Measurements from ENCODE around the gene RASA3.
"Not testable (repeated sequence)": the region's sequence is repeated elsewhere in the genome, so short reads cannot be mapped to it uniquely, and the experiment has no call there.

Gene RASA3

DNA sequence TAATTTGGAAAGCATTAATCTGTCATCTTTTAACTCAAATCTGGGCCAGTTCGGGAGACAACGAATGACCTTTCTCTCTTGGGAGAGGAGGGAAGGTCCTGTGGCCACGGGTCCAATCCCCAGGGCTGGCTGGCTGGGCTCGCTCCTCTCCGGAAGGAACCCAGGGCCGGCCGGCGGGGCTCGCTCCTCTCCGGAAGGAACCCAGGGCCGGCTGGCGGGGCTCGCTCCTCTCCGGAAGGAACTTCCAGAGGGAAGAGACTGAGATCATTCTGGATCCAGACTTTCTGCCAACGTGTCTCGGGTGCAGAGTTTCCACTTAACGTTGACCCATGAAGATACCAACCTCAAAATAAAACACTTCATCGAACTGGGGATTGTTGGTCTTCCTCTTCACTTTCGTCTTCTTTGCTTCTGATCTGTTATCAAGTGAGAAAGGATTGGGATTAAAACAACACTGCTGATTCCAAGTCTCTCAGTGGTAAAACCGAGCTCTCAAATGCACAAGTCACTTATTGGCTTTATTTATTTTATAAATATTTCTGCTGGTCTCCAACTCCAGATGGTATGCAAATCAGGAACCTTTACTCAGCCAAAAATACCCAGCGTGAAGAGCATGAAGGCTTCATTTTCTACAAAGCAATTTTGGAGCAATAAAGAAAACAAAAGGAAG, 105.2 kb downstream of the RASA3 start:
- no peak for DNase-seq

DNA sequence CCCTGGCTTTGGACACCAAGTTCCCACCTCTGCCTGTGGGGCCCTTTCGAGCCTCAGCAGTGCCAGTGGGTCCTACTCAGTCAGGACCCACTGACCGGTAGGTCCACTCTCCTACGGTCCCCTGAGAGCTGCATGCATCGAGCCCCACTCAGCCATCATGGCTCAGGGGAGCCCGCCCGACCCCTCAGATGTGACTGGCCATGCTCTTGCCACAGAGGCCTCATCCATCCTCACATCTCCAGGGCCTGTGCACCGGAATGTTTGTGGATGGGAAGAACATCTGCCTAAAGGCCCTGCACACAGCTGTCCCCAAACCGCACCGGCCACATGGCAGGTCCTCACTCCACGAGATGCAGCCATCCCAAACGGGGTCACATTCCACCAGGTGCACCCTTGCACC, 105.9 kb downstream of the RASA3 start:
- DNase-seq: no peak

DNA sequence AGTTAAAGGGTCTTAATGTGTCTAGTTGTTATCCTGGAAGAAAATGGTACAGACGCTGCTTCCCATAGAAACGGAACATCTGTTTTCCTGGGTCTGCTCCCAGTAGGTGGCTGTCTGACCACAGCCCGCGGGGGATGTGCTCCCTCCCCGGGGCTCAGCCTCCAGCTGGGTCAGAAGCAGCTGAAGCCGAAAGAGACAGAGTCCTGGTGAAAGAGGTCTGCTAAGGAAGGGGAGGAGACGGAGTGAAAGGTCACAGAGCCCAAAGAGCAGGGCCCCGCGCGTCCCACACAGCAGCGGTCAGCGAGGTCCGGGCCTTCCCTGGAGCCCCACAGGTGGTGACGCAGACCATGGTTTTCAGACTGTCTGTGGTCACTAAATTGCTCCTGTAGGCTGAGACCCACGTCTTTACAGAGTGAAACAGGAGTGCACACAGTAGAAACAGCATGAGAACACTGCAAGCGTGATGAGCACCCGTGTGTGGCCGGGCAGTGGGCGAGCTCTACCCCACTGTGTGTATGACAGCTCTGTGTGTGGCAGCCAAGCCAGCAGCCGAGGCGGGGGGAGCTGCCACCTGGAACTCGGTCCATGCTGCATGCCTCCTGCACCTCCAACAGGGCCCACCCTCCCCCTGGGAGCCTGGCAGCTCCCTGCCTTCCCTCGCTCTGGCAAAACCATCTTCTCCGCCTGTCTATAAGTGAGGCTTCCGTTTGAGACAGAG, 106.5 kb downstream of the RASA3 start:
- no peak for DNase-seq

GRCh38 chr13:114025405-114025713, 107.1 kb downstream of the RASA3 start:
- no peak for DNase-seq

GRCh38 chr13:114024603-114025404, 107.6 kb downstream of the RASA3 start:
- DNase-seq: no peak

DNA sequence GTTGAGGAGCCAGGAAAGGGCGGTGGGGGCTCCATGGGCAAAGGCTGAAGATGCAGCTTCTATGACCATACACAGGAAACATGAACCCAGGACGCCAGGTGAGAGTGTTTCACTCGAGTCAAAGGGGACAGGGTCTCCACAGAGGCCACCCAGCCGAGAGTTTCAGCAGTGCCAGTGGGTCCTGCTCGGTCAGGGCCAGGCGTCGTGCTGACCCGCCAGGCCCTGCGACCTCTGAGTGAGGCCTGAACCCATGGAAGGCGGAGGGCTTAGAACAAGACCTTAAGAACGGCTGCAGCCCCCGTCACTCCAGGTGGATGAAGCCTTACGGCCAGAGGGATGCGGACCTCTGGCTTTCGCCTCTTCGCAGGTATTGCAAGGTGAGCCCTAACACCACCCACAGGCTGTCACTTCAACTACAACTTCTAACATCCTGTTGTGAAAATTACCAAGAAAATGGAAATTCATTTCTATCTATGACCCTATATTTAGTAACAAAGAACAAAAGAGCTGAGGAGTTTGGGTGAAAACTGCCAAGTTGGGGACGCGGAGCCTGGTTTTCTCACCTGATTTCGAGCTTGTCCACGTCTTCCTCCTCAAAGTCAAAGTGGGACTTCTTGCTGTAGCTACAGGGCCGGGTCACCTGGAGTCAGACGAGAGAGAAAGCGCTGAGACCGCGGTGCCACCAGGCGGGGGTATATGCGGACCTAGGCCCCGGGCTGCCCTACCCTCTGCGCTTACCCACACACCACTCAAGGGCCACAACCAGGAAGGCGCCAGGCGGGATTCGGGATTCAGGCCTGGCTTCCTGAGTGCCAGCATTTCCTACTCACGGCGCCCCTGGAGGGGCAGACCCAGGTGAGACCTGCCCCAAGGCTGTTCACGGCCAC, 108.5 kb downstream of the RASA3 start:
- no peak for DNase-seq

- DNase-seq: no peak
Observed at GRCh38 chr13:114022876-114023275, 109.5 kb downstream of the RASA3 start.

DNA sequence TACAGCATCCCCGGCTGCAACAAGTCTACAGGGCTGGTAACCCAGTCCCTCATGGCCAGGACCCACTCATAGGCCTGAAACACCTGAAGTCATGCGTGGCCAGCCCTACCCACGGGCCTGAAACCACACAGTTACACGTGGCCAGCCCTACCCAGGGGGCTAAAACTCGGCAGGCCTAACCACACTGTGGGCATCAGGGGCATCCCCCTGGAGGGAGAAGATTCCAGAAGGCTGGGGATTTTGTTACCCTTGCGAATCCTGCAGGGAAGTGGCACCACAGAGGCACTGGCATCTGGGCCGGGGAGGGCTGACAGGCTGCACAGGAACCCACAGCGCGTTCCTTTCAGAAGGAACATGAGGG, 110.1 kb downstream of the RASA3 start:
- no peak for DNase-seq

- no peak for DNase-seq
Observed at GRCh38 chr13:114021464-114022308, 110.7 kb downstream of the RASA3 start.

DNA sequence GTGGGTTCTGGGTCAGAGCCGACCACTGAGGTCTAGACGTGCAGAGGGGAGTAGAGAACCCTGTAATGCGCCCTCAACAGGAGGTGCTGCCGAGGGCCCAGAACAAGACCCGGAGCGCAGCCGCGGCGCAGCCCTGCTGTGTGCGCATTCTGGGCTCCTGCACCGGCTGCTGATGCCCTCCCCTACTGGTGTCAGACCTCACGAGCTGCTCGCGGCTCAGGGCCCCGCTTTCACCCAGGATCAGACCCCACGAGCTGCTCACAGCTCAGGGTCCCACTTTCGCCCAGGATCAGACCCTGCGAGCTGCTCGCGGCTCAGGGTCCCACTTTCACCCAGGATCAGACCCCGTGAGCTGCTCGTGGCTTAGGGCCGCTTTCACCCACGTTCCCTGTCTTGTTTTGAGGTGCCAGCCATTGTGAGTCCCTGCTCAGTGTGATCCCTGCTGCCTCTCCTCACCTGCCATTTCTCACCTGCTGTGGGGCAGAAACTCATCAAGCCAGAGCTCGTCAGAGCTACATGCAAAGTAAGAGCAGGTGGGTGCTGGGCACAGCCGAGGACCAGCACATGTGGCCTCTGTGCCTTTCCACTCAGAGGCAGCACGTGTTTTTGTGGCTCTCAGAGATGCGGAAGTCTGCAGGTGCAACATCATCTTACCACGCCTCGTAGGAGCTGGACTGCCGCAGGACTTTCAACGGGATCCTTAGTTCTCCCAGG, 111.5 kb downstream of the RASA3 start:
- DNase-seq: no peak

GRCh38 chr13:114020134-114020533, 112.3 kb downstream of the RASA3 start:
- not testable (repeated sequence) for DNase-seq

- peak; percentile 59 for DNase-seq
Observed at GRCh38 chr13:114019367-114019766, 113.1 kb downstream of the RASA3 start.

- DNase-seq: no peak
Observed at GRCh38 chr13:114018461-114019055, 113.9 kb downstream of the RASA3 start.

DNA sequence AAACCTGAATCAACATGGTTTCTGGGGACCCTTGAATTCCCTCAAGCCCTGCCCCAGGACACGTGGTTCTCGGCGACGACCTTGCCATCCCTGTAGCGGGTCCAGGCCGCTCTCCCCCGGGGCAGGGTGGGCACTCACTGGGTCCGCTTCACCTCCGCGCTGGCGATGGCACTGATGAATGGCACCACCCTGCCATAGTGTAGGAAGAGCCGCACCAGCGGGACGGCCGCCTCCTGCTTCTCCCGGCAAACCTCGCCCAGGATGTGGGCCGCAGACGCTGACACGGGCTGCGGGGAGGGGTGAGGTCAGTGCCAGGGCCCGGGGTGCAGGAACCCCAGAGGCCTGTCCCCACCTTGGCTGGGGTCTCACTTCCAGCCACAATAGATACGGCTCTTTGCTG, 114.5 kb downstream of the RASA3 start:
- no peak for DNase-seq

DNA sequence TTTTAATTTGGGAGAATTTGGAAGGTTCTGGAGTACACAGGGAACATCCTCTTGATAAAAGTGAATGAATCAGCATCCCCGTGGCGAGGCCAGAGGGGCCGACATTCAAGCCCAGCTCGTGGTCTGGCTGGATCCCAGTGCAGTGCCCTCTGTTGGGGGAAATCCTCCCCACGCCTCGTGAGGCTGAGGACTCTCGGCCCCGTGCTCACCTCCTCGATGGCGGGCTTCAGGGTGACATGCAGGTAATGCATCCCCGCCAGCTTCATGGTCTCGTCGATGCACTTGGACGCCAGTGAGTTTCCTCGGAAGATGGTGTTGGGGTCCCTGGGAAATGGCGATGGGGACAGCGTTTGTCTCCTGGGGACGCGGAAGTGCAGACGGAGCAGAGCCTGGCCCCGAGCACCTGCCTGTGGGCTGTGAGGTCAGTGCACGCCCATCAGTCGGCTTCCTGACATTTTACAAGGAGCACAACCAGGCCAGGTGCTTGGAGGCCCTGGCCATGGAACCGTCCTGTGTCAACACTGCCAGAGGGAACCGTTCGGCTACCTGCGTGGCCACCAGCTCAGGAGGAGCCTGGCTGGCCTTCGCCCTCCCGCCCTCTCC, 115.3 kb downstream of the RASA3 start:
- no peak for DNase-seq

DNA sequence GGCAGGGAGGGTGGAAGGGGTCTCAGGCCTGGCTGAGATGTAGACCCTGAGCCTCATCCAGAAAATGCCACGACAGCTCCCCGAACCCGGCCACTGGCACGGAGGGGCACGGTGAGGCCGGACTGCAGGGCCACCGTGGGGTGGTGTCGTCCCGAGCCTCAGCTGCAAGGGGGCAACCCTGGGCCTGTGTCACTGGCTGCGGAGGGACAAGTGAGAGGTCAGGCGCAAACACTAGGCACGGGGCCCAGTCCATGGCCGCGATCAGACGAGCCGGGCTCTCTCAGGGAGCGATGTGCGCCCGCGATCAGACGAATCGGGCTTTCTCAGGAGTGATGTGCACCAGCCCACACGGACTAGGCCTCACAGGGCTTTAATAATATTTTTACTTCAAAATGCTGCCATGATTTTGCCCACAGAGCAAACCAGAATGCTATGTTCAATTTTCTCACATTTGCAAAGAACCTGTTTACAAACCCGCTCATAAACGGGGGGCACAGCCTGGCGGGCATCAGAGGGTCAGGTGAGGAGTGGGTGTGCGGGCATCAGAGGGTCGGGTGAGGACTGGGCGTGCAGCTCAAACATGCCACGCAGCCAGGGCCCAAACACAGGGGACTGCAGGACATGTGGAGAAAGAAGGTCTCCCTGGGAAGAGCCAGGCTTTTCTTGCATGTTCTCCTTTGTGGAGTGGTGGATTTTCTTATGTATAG, 115.9 kb downstream of the RASA3 start:
- DNase-seq: no peak

DNA sequence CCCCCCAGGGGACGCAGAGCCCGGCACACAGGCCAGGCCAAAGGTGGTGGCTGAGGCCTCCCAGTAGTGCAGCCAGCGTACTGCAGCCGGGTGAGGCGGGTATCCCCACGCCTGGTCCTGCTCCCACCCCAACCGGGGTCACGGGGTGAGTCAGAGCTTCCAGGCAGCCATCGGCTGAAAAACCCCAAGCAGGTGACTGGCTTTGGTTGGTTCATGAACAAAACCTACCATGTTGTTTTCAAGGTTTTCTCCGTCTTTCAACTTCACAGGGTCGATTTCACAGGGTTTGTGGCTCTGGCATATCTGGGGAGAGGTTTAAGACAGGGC, 116.5 kb downstream of the RASA3 start:
- DNase-seq: no peak

DNA sequence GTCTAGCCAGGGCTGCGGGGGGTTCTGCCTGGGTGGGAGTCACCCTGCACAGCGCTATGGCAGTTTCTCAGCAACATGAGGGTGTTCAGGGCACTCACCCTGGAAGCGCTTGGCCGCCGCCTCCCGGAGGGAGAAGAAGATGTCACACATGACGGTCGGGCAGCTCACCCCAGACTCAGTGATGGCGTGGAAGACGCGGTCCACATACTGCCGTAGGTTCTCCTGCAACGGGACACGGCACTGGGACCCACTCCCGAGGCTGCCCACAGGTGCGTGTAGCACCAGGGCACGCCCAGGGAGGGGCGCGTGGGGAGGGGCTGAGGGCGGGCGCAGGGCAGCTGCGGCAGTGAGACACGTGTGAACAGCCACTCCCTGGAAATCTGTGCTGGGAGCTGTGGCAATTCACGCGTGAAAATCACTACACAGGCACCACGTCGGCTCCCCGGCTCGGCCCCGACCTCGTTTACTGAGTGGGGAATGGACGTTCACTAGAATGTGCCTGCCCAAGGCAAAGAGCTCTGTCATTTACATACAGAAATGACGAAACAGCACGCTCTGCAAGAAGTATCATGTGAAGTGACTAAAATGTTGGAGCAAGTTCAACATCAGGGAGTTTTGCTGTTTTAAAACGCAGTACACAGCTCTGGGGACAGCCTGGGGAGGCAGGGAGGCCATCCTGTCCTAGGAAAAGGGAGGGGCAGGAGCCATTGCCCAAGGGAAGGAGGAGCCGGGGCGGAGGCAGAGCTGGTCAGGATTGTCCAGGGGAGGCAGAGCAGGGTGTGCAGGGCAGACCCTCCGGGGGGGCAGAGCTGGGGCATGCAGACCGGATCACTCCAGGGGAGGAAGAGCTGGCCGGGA, 117.1 kb downstream of the RASA3 start:
- no peak for DNase-seq

Data from CD4-positive, alpha-beta T cell treated with Interleukin-12 subunit alpha and Interleukin-12 subunit beta, for 1 hour (primary cell).